Measurements from ENCODE around the gene VOPP1.

DNA sequence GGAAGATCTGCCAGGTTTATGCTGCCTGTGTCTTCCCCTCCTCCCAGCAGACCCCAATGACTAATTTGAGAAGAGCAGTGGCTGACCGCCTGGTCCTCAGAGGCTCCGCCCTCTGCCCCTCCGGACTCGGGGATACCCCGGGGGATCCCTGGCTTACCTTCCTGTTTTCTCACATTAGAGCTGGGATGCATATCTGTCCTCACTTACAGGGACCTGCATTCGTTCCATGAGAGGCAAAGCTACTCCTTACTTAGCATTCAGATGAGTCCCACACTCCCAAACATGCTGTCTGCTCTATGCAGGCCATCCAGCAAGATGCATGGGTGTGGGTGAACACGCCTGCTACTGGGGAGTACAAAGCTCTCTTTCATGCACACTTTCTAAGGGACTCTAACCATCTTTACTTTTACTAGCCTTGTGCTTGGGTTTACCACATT lies 24.0 kb downstream of the VOPP1 start:
- TF ChIP-seq POLR2A (IDR thresholded peaks at IDR 0.05) = no peak
- TF ChIP-seq, protein P1, sequence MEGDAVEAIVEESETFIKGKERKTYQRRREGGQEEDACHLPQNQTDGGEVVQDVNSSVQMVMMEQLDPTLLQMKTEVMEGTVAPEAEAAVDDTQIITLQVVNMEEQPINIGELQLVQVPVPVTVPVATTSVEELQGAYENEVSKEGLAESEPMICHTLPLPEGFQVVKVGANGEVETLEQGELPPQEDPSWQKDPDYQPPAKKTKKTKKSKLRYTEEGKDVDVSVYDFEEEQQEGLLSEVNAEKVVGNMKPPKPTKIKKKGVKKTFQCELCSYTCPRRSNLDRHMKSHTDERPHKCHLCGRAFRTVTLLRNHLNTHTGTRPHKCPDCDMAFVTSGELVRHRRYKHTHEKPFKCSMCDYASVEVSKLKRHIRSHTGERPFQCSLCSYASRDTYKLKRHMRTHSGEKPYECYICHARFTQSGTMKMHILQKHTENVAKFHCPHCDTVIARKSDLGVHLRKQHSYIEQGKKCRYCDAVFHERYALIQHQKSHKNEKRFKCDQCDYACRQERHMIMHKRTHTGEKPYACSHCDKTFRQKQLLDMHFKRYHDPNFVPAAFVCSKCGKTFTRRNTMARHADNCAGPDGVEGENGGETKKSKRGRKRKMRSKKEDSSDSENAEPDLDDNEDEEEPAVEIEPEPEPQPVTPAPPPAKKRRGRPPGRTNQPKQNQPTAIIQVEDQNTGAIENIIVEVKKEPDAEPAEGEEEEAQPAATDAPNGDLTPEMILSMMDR (IDR thresholded peaks at IDR 0.05) = no peak

Data from transverse colon (tissue), 3 donors.